HCT116 (cell line): ENCODE results near the gene IBA57. TPM values are rescaled to one million over a fixed set of nuclear protein-coding genes. Genes with fewer than 3 reads are reported as not detected.

Experiments used
- ATAC-seq: fragments of 200-7000 bp; cut with Tn5 transposase; 2 replicates; pipeline ENCODE4 v1.9.1; 2020; ENCODE audit warnings: mild to moderate bottlenecking, moderate library complexity
- BruUV-seq: library from RNA; stranded (reverse); fragments of 400-500 nt; replicated peaks from 2 replicates; lab custom pipeline; 2021; lab: Mats Ljungman, UMichigan
- CTCF ChIA-PET: fragments of 300-600 bp; sonication (Branson Sonifier 250); formaldehyde crosslinking; loops from one replicate; lab custom pipeline; 2021; ENCODE audit warnings: antibody characterized with exemption; lab: Charles Lee
- POLR2A ChIA-PET: fragments of 300-600, 350-600 bp; sonication (Branson Sonifier 250); formaldehyde crosslinking; loops from one replicate; lab custom pipeline; 2021; ENCODE audit warnings: antibody characterized with exemption; lab: Charles Lee
- RAD21 ChIA-PET, 2 experiments: fragments of 300-600 bp; sonication (Branson Sonifier 250); formaldehyde crosslinking; loops; one replicate each; lab custom pipeline; 2023; ENCODE audit warnings: low total read pairs in 2 of 2; ENCODE audit not compliant: uncharacterized antibody in 2 of 2, unreplicated experiment in 2 of 2, low non-redundant PET in 1 of 2; lab: Charles Lee
- DNase-seq: peaks from one replicate; pipeline ENCODE4 v3.0.0-alpha.2; 2010; ENCODE audit warnings: low read depth, low spot score
- H2AFZ ChIP-seq: fragments of 200-600 bp; shearing (Covaris generic), sonication (generic); 2 replicates; pipeline ENCODE4 v1.6.1; 2017; ENCODE audit warnings: low read depth, mixed run types, mixed read lengths, antibody characterized with exemption, low read length; ENCODE audit not compliant: poor library complexity, severe bottlenecking
- H3K27ac ChIP-seq: 2 replicates; pipeline ENCODE4 v1.5.1; 2012; ENCODE audit warnings: low read depth, low read length
- H3K27me3 ChIP-seq: fragments of 200-600 bp; sonication (generic); 2 replicates; pipeline ENCODE4 v1.6.1; 2016; ENCODE audit warnings: mixed run types, low read length, mixed read lengths; ENCODE audit not compliant: insufficient read depth
- H3K36me3 ChIP-seq, 2 experiments: fragments of 200-500 bp in 1 of 2; fragments of 200-600 bp in 1 of 2; sonication (Bioruptor generic) in 1 of 2; sonication (generic) in 1 of 2; 2 replicates each; pipeline versions ENCODE4 v1.5.1 to v1.6.1; 2014 to 2016; ENCODE audit warnings: low read length in 2 of 2, inconsistent platforms in 1 of 2, mixed read lengths in 1 of 2, mixed run types in 1 of 2; ENCODE audit not compliant: insufficient read depth in 2 of 2, control insufficient read depth in 1 of 2
- H3K4me1 ChIP-seq, 2 experiments: fragments of 200-600 bp in 1 of 2; sonication (generic) in 1 of 2; 2 replicates each; pipeline versions ENCODE4 v1.5.1 to v1.6.1; 2012 to 2017; ENCODE audit warnings: low read length in 2 of 2, inconsistent platforms in 1 of 2, mild to moderate bottlenecking in 1 of 2, mixed read lengths in 1 of 2, mixed run types in 1 of 2, moderate library complexity in 1 of 2; ENCODE audit not compliant: insufficient read depth in 2 of 2, control insufficient read depth in 1 of 2
- H3K4me2 ChIP-seq: fragments of 200-600 bp; sonication (generic); 2 replicates; pipeline ENCODE4 v1.6.1; 2017; ENCODE audit warnings: mixed run types, low read length, mixed read lengths
- H3K4me3 ChIP-seq, 2 experiments: fragments of 200-600 bp in 1 of 2; sonication (generic) in 1 of 2; replicated peaks in 1 of 2; 2 replicates each; pipeline ENCODE4 v1.5.1; 2011 to 2016; ENCODE audit warnings: low read length in 2 of 2, control low read depth in 1 of 2, low read depth in 1 of 2, mild to moderate bottlenecking in 1 of 2, mixed read lengths in 1 of 2, mixed run types in 1 of 2
- H3K79me2 ChIP-seq: fragments of 200-600 bp; sonication (generic); 2 replicates; pipeline ENCODE4 v1.6.1; 2017; ENCODE audit warnings: mild to moderate bottlenecking, mixed run types, low read length, moderate library complexity, mixed read lengths; ENCODE audit not compliant: insufficient read depth
- H3K9ac ChIP-seq: fragments of 200-600 bp; sonication (generic); 2 replicates; pipeline ENCODE4 v1.6.1; 2016; ENCODE audit warnings: low read length, mixed read lengths
- H3K9me2 ChIP-seq: fragments of 200-600 bp; sonication (generic), shearing (Covaris generic); 2 replicates; pipeline ENCODE4 v1.6.1; 2017; ENCODE audit warnings: mixed run types, mild to moderate bottlenecking, moderate library complexity; ENCODE audit not compliant: insufficient read depth
- H3K9me3 ChIP-seq, 2 experiments: fragments of 200-500 bp in 1 of 2; fragments of 200-600 bp in 1 of 2; sonication (Bioruptor generic) in 1 of 2; sonication (generic) in 1 of 2; 2 replicates each; pipeline ENCODE4 v1.6.1; 2014 to 2017; ENCODE audit warnings: low read length in 2 of 2, mixed read lengths in 2 of 2, inconsistent platforms in 1 of 2, low read depth in 1 of 2, mild to moderate bottlenecking in 1 of 2, mixed run types in 1 of 2, moderate library complexity in 1 of 2; ENCODE audit not compliant: control insufficient read depth in 1 of 2, insufficient read depth in 1 of 2
- H4K20me1 ChIP-seq: fragments of 200-600 bp; sonication (generic), shearing (Covaris generic); 2 replicates; pipeline ENCODE4 v1.6.1; 2017; ENCODE audit warnings: mixed run types, mild to moderate bottlenecking, moderate library complexity; ENCODE audit not compliant: insufficient read depth
- CBX3 ChIP-seq: IDR thresholded peaks from 2 replicates; pipeline ENCODE4 v1.6.1; 2012; ENCODE audit warnings: low read depth
- CEBPB ChIP-seq: IDR thresholded peaks from 2 replicates; pipeline ENCODE4 v1.6.1; 2012; ENCODE audit warnings: low read depth
- CTCF ChIP-seq, 3 experiments: fragments of 200-600 bp in 1 of 3; sonication (generic) in 1 of 3; IDR thresholded peaks in 2 of 3; conservative IDR thresholded peaks in 1 of 3; 2 replicates each; pipeline ENCODE4 v1.5.1; 2012 to 2017; ENCODE audit warnings: low read depth in 2 of 3, low read length in 2 of 3, antibody characterized with exemption in 1 of 3, borderline replicate concordance in 1 of 3, control low read depth in 1 of 3, mild to moderate bottlenecking in 1 of 3, mixed read lengths in 1 of 3, mixed run types in 1 of 3, moderate library complexity in 1 of 3; ENCODE audit not compliant: insufficient read depth in 1 of 3
- EGR1 ChIP-seq: IDR thresholded peaks from 2 replicates; pipeline ENCODE4 v1.6.1; 2012; ENCODE audit warnings: low read depth
- ELF1 ChIP-seq: IDR thresholded peaks from 2 replicates; pipeline ENCODE4 v1.6.1; 2012; ENCODE audit warnings: low read depth, borderline replicate concordance
- EZH2 ChIP-seq: fragments of 200-600 bp; sonication (generic); IDR thresholded peaks from 2 replicates; pipeline ENCODE4 v1.6.1; 2017; ENCODE audit warnings: antibody characterized with exemption, mixed run types
- FOSL1 ChIP-seq: IDR thresholded peaks from 2 replicates; pipeline ENCODE4 v1.6.1; 2012; ENCODE audit warnings: low read depth
- JUND ChIP-seq: IDR thresholded peaks from 2 replicates; pipeline ENCODE4 v1.6.1; 2012
- POLR2AphosphoS5 ChIP-seq: IDR thresholded peaks from 2 replicates; pipeline ENCODE4 v1.6.1; 2011; ENCODE audit warnings: mild to moderate bottlenecking, low read depth, low read length, moderate library complexity
- RAD21 ChIP-seq: IDR thresholded peaks from 2 replicates; pipeline ENCODE4 v1.6.1; 2012; ENCODE audit warnings: low read depth, mild to moderate bottlenecking
- REST ChIP-seq: IDR thresholded peaks from 2 replicates; pipeline ENCODE4 v1.6.1; 2012; ENCODE audit warnings: low read depth
- SP1 ChIP-seq: IDR thresholded peaks from 2 replicates; pipeline ENCODE4 v1.6.1; 2012; ENCODE audit warnings: low read depth
- ZFX ChIP-seq: fragments of 450-650 bp; IDR thresholded peaks from 2 replicates; pipeline ENCODE4 v1.6.1; 2017
- intact Hi-C: fragments of 100-400 bp; cut with micrococcal nuclease; formaldehyde crosslinking; loops from 2 replicates; pipeline ENCODE4 v1.10.0; 2022
- total RNA-seq: library from RNA; stranded (reverse); gene quantifications from one replicate; pipeline ENCODE4 v1.2.1, GENCODE V29; 2021; ENCODE audit not compliant: unreplicated experiment
- TF ChIP-seq, protein P1 (sequence below): IDR thresholded peaks from 2 replicates; pipeline ENCODE4 v1.6.1; 2012
- TF ChIP-seq, protein P2 (sequence below): IDR thresholded peaks from 2 replicates; pipeline ENCODE4 v1.6.1; 2012

The IBA57 gene
- total RNA-seq, 1 experiment from 2014 or later = 11.6 TPM

- no peaks in the 10 kb centered on the region for H3K9me3 ChIP-seq
- H2AFZ ChIP-seq = no peak overlapping the region
- ChIA-PET CTCF (no interaction called here), POLR2A (no interaction called here), RAD21 (no interaction called here)
- no peaks in the 10 kb centered on the region for H3K9me2 ChIP-seq
- intact Hi-C loops = no loop called here
- no peak overlapping the region for H3K4me3 ChIP-seq
- TF ChIP-seq, protein P1, sequence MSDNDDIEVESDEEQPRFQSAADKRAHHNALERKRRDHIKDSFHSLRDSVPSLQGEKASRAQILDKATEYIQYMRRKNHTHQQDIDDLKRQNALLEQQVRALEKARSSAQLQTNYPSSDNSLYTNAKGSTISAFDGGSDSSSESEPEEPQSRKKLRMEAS = no peak
- no peak for TF ChIP-seq CBX3
- no peak for TF ChIP-seq JUND
- TF ChIP-seq EGR1 = no peak
- no peak for TF ChIP-seq ZFX
- no peak for TF ChIP-seq RAD21
- TF ChIP-seq CEBPB = no peak
- no peak for TF ChIP-seq POLR2AphosphoS5
- no peak for TF ChIP-seq EZH2
- no peak for TF ChIP-seq FOSL1
- TF ChIP-seq, protein P2, sequence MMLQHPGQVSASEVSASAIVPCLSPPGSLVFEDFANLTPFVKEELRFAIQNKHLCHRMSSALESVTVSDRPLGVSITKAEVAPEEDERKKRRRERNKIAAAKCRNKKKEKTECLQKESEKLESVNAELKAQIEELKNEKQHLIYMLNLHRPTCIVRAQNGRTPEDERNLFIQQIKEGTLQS = no peak
- TF ChIP-seq SP1 = no peak
- TF ChIP-seq ELF1 = no peak
- no peak for TF ChIP-seq CTCF (IDR thresholded peaks at IDR 0.05 in 2 of 3, conservative IDR thresholded peaks at IDR 0.05 in 1 of 3; ENCODE audit: borderline replicate concordance in 1 of 3, insufficient read depth in 1 of 3, low read depth in 2 of 3, low read length in 2 of 3)
- TF ChIP-seq REST = no peak
- no TSS peak for BruUV-seq
- no peaks in the 10 kb centered on the region for H3K79me2 ChIP-seq
- ATAC-seq (no peak), DNase-seq (no peak)
- no peak overlapping the region for H3K9ac ChIP-seq
- H3K4me2 ChIP-seq = no peak overlapping the region
- H3K4me1 ChIP-seq = peaks cover 5 to 24% of the 10 kb centered on the region in 2 experiments
- H3K36me3 ChIP-seq = no peaks in the 10 kb centered on the region
- H3K27ac ChIP-seq = no peak overlapping the region
- H3K27me3 ChIP-seq = no peaks in the 10 kb centered on the region
- no peaks in the 10 kb centered on the region for H4K20me1 ChIP-seq
Measured at GRCh38 chr1:228176024-228176395, 10.4 kb downstream of the IBA57 start.
